A673 (cell line): Measurements from ENCODE around the gene TMOD1.

Experiments
- CTCF ChIP-seq: fragments of 300-800, 200-600 bp; sonication (generic); conservative IDR thresholded peaks from 2 replicates; pipeline ENCODE4 v1.5.1; 2017; ENCODE audit warnings: low read depth, mild to moderate bottlenecking, antibody characterized with exemption, low read length, moderate library complexity, mixed read lengths
- EZH2 ChIP-seq: fragments of 200-600 bp; sonication (generic); IDR thresholded peaks from 2 replicates; pipeline ENCODE4 v1.6.1; 2017; ENCODE audit warnings: borderline replicate concordance, low read depth, mild to moderate bottlenecking, mixed read lengths, antibody characterized with exemption, low read length; ENCODE audit not compliant: poor library complexity, severe bottlenecking

- TF ChIP-seq CTCF (no peak), EZH2 (no peak)
Observed at GRCh38 chr9:97562542-97562941, 61.1 kb downstream of the TMOD1 start.
